ENCODE data around the gene EML2.

GRCh38 chr19:45655073-45655472, 15.9 kb upstream of the EML2 start:
- no peak for TF ChIP-seq TARDBP (IDR thresholded peaks at IDR 0.05)
- TF ChIP-seq BHLHE40 (IDR thresholded peaks at IDR 0.05; ENCODE audit: borderline replicate concordance) = no peak
- no peak for TF ChIP-seq CTBP1 (IDR thresholded peaks at IDR 0.05; ENCODE audit: borderline replicate concordance)
- no peak for TF ChIP-seq HDGF (IDR thresholded peaks at IDR 0.05; ENCODE audit: borderline replicate concordance)
- no peak for TF ChIP-seq ARNT (IDR thresholded peaks at IDR 0.05)
- TF ChIP-seq FOXM1 (IDR thresholded peaks at IDR 0.05; ENCODE audit: borderline replicate concordance) = no peak
- no peak for TF ChIP-seq ZNF384 (IDR thresholded peaks at IDR 0.05)
- no peak for TF ChIP-seq LEF1 (IDR thresholded peaks at IDR 0.05; ENCODE audit: borderline replicate concordance)
- TF ChIP-seq FOXA1 (IDR thresholded peaks at IDR 0.05) = no peak
- TF ChIP-seq SUZ12 (IDR thresholded peaks at IDR 0.05) = no peak
- no peak for TF ChIP-seq FOXK2 (IDR thresholded peaks at IDR 0.05)
- no peak for TF ChIP-seq NFRKB (IDR thresholded peaks at IDR 0.05)
- no peak for TF ChIP-seq PKNOX1 (IDR thresholded peaks at IDR 0.05)
- TF ChIP-seq ELF4 (IDR thresholded peaks at IDR 0.05) = no peak

Measured in HEK293T (cell line).